ENCODE data around the gene APOBEC3H.

APOBEC3H gene

GRCh38 chr22:39146256-39147101 is 49.4 kb downstream of the APOBEC3H start:
- TF ChIP-seq TAF1 (IDR thresholded peaks at IDR 0.05; ENCODE audit: borderline replicate concordance, insufficient read depth, low read length), result no peak
- TF ChIP-seq, protein P1, sequence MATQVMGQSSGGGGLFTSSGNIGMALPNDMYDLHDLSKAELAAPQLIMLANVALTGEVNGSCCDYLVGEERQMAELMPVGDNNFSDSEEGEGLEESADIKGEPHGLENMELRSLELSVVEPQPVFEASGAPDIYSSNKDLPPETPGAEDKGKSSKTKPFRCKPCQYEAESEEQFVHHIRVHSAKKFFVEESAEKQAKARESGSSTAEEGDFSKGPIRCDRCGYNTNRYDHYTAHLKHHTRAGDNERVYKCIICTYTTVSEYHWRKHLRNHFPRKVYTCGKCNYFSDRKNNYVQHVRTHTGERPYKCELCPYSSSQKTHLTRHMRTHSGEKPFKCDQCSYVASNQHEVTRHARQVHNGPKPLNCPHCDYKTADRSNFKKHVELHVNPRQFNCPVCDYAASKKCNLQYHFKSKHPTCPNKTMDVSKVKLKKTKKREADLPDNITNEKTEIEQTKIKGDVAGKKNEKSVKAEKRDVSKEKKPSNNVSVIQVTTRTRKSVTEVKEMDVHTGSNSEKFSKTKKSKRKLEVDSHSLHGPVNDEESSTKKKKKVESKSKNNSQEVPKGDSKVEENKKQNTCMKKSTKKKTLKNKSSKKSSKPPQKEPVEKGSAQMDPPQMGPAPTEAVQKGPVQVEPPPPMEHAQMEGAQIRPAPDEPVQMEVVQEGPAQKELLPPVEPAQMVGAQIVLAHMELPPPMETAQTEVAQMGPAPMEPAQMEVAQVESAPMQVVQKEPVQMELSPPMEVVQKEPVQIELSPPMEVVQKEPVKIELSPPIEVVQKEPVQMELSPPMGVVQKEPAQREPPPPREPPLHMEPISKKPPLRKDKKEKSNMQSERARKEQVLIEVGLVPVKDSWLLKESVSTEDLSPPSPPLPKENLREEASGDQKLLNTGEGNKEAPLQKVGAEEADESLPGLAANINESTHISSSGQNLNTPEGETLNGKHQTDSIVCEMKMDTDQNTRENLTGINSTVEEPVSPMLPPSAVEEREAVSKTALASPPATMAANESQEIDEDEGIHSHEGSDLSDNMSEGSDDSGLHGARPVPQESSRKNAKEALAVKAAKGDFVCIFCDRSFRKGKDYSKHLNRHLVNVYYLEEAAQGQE (IDR thresholded peaks at IDR 0.05; ENCODE audit: insufficient read depth in 1 of 2, low read depth in 2 of 2, low read length in 2 of 2), result no peak
- TF ChIP-seq POLR2AphosphoS5 (IDR thresholded peaks at IDR 0.05; ENCODE audit: low read depth, low read length), result no peak
- TF ChIP-seq FOXP2 (optimal IDR thresholded peaks at IDR 0.05; ENCODE audit: borderline replicate concordance, extremely low read depth, extremely low read length, insufficient read depth), result no peak
- TF ChIP-seq SIN3A (IDR thresholded peaks at IDR 0.05; ENCODE audit: borderline replicate concordance, insufficient read depth, low read length), result no peak

DNA sequence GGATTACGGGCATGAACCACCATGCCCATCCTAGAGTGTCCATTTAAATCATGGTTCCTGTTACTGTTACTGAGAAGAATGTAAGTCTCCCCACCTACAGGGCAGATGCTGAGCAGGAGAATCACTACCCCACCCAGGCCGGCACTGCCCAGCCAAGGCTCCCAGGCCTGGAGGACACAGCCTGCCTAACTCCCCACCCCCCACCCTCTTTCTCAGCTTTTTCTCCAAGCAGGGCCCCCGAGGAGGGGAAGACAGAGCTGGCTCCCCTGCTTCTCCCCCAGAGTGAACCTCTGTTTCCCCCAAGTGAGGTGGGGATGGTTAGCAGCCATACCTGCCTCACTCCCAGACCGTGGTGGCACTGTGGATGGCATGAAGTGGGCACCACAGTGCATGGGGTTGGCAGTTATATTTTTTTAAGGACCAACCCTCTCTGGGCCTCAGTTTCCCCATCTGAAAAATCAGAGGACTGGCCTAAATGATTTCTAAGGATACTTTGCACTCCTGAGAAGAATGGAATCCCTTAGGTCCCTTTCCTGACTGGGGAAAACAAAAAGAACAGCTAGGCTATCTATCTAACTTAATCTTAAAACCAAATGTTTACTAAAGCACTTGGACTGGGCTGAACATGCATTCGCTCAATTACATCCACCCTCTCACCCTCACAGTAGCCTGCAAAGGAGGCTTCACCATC is 50.4 kb downstream of the APOBEC3H start:
- TF ChIP-seq POLR2AphosphoS5 (IDR thresholded peaks at IDR 0.05; ENCODE audit: low read depth, low read length) (no peak), FOXP2 (optimal IDR thresholded peaks at IDR 0.05; ENCODE audit: borderline replicate concordance, extremely low read depth, extremely low read length, insufficient read depth) (no peak), SIN3A (IDR thresholded peaks at IDR 0.05; ENCODE audit: borderline replicate concordance, insufficient read depth, low read length) (no peak), TAF1 (IDR thresholded peaks at IDR 0.05; ENCODE audit: borderline replicate concordance, insufficient read depth, low read length) (no peak)
- TF ChIP-seq, protein P1 (IDR thresholded peaks at IDR 0.05; ENCODE audit: insufficient read depth in 1 of 2, low read depth in 2 of 2, low read length in 2 of 2), result no peak

GRCh38 chr22:39148026-39148726 is 51.1 kb downstream of the APOBEC3H start:
- TF ChIP-seq TAF1 (IDR thresholded peaks at IDR 0.05; ENCODE audit: borderline replicate concordance, insufficient read depth, low read length), result no peak
- TF ChIP-seq, protein P1 (IDR thresholded peaks at IDR 0.05; ENCODE audit: insufficient read depth in 1 of 2, low read depth in 2 of 2, low read length in 2 of 2), result no peak
- TF ChIP-seq FOXP2 (optimal IDR thresholded peaks at IDR 0.05; ENCODE audit: borderline replicate concordance, extremely low read depth, extremely low read length, insufficient read depth), result no peak
- TF ChIP-seq SIN3A (IDR thresholded peaks at IDR 0.05; ENCODE audit: borderline replicate concordance, insufficient read depth, low read length), result no peak
- no peak for TF ChIP-seq POLR2AphosphoS5 (IDR thresholded peaks at IDR 0.05; ENCODE audit: low read depth, low read length)

DNA sequence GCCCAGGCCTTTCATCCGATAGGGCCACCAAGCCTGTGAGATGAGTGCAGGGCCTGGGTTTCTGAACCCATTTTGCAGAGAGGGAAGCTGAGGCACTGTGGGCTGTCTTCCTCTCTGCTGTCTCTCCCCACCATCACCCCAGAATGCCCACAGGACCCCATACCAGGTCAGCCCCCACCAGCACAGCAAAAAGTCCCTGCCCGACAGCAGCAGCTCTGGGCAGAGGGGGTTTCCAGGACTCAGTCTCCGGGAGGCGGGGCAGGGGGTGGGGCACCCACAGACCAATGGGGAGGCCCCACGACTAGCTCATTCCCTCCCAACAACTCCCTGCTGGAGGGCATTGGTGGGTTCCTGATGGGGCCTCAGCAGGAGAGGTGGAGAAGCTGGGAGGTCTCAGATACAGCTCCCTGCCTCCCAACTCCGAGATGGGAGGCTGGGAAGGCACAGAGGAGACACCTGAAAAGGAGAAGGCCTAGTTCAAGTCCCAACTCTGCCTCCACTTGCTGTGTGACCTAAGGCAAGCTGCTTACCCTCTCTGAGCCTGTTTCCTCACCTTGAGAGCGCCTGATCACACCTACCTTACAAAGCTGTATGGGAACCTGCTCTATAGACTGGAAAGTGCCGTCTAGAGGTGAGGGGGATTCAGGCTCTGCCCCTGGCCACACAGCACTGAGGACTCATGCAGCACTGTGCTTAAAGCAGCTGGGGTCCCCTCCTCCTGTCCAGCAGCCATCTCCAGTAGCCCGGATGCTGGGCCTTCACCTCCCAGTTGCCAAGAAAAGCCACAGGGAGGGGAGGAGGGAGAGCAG is 51.9 kb downstream of the APOBEC3H start:
- TF ChIP-seq POLR2AphosphoS5 (IDR thresholded peaks at IDR 0.05; ENCODE audit: low read depth, low read length), result no peak
- TF ChIP-seq TAF1 (IDR thresholded peaks at IDR 0.05; ENCODE audit: borderline replicate concordance, insufficient read depth, low read length), result no peak
- TF ChIP-seq, protein P1 (IDR thresholded peaks at IDR 0.05; ENCODE audit: insufficient read depth in 1 of 2, low read depth in 2 of 2, low read length in 2 of 2), result no peak
- TF ChIP-seq FOXP2 (optimal IDR thresholded peaks at IDR 0.05; ENCODE audit: borderline replicate concordance, extremely low read depth, extremely low read length, insufficient read depth), result no peak
- TF ChIP-seq SIN3A (IDR thresholded peaks at IDR 0.05; ENCODE audit: borderline replicate concordance, insufficient read depth, low read length), result no peak
